ENCODE results near the gene CRISPLD2. TPM values are rescaled to one million over a fixed set of nuclear protein-coding genes. Genes with fewer than 3 reads are reported as not detected.

The CRISPLD2 gene
- total and polyA plus RNA-seq, 2 donors (not counting 1 experiment from before 2014, with no cell fraction given), result 37.0 to 96.2 TPM

DNA sequence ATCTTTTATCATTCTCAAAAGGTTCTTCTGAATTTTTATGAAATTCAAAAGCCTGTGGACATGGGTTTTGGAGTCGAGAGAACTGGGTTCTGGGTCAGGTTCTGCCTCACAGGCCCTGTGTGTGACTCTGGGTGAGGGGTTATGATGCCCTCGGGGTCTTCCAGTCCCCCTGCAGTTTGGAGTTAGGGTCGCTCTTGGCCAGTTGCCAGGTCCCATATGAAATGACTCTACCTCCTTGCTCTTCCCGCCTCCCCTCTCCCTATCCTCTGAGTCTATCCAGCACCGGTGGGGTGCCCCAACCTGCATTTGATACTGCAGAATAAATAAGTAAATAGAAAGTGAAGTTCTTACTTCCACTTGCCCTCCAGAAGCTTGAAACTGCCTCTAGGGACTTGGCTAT is 137.4 kb downstream of the CRISPLD2 start:
- peaks cover 2% of the 10 kb centered on the region for H3K27me3 ChIP-seq (ENCODE audit: control insufficient read depth, insufficient read depth, low read length)
- no peaks in the 10 kb centered on the region for H3K79me2 ChIP-seq (ENCODE audit: control insufficient read depth, insufficient read depth, low read length)
- no peak overlapping the region for H3K27ac ChIP-seq (ENCODE audit: insufficient read depth, low read length)
- no peak overlapping the region for H3K4me3 ChIP-seq (replicated peaks in 1 of 4; ENCODE audit: control extremely low read depth in 1 of 4, insufficient read depth in 1 of 4, low read depth in 3 of 4, low read length in 4 of 4)
- no peak overlapping the region for H3K9ac ChIP-seq (ENCODE audit: insufficient read depth, low read length)
- no peaks in the 10 kb centered on the region for H3K9me3 ChIP-seq (ENCODE audit: control insufficient read depth, insufficient read depth, low read depth, low read length)
- H4K20me1 ChIP-seq (ENCODE audit: control insufficient read depth, extremely low read depth, insufficient read depth, low read length), result no peaks in the 10 kb centered on the region
- TF ChIP-seq, protein P1, sequence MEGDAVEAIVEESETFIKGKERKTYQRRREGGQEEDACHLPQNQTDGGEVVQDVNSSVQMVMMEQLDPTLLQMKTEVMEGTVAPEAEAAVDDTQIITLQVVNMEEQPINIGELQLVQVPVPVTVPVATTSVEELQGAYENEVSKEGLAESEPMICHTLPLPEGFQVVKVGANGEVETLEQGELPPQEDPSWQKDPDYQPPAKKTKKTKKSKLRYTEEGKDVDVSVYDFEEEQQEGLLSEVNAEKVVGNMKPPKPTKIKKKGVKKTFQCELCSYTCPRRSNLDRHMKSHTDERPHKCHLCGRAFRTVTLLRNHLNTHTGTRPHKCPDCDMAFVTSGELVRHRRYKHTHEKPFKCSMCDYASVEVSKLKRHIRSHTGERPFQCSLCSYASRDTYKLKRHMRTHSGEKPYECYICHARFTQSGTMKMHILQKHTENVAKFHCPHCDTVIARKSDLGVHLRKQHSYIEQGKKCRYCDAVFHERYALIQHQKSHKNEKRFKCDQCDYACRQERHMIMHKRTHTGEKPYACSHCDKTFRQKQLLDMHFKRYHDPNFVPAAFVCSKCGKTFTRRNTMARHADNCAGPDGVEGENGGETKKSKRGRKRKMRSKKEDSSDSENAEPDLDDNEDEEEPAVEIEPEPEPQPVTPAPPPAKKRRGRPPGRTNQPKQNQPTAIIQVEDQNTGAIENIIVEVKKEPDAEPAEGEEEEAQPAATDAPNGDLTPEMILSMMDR (conservative IDR thresholded peaks at IDR 0.05 in 1 of 2, IDR thresholded peaks at IDR 0.05 in 1 of 2; ENCODE audit: low read depth in 1 of 2, low read length in 2 of 2), result no peak
- no peak for TF ChIP-seq EZH2 (IDR thresholded peaks at IDR 0.05; ENCODE audit: low read length, missing control alignments)
- H3K4me2 ChIP-seq (ENCODE audit: extremely low read depth, insufficient read depth, low read length), result no peak overlapping the region
- H2AFZ ChIP-seq (ENCODE audit: low read length), result no peak overlapping the region
- no peaks in the 10 kb centered on the region for H3K36me3 ChIP-seq (ENCODE audit: control insufficient read depth, insufficient read depth, low read length)
- DNase-seq (ENCODE audit: low read depth in 2 of 2), result no peak
- H3K4me1 ChIP-seq (ENCODE audit: control insufficient read depth, extremely low read depth, insufficient read depth, low read length), result no peaks in the 10 kb centered on the region

DNA sequence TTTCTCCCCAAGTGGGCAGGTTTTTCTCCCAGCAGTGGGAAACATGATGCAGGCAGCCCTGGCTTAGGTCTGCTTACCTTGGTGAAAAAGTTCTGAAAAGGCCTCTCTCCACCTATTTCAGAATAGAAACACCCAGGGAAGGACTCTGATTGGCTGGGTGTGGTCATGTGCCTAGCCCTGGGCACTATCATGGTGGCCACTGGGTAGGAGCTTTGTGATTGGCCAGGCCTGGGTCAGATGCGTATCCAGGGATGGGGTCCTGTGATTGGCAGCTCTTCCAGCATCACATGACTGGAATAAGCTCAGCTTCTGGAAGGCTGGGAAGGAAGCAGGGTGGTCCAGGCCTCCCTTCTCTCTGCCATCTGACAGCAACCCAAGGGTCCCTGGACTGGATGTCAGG is 138.0 kb downstream of the CRISPLD2 start:
- no peaks in the 10 kb centered on the region for H3K36me3 ChIP-seq (ENCODE audit: control insufficient read depth, insufficient read depth, low read length)
- no peak overlapping the region for H3K9ac ChIP-seq (ENCODE audit: insufficient read depth, low read length)
- H3K4me3 ChIP-seq (replicated peaks in 1 of 4; ENCODE audit: control extremely low read depth in 1 of 4, insufficient read depth in 1 of 4, low read depth in 3 of 4, low read length in 4 of 4), result no peak overlapping the region
- no peak overlapping the region for H3K4me2 ChIP-seq (ENCODE audit: extremely low read depth, insufficient read depth, low read length)
- H3K79me2 ChIP-seq (ENCODE audit: control insufficient read depth, insufficient read depth, low read length), result no peaks in the 10 kb centered on the region
- DNase-seq (ENCODE audit: low read depth in 2 of 2), result no peak
- H2AFZ ChIP-seq (ENCODE audit: low read length), result no peak overlapping the region
- TF ChIP-seq EZH2 (IDR thresholded peaks at IDR 0.05; ENCODE audit: low read length, missing control alignments), result no peak
- TF ChIP-seq, protein P1 (conservative IDR thresholded peaks at IDR 0.05 in 1 of 2, IDR thresholded peaks at IDR 0.05 in 1 of 2; ENCODE audit: low read depth in 1 of 2, low read length in 2 of 2), result no peak
- H4K20me1 ChIP-seq (ENCODE audit: control insufficient read depth, extremely low read depth, insufficient read depth, low read length), result no peaks in the 10 kb centered on the region
- H3K27me3 ChIP-seq (ENCODE audit: control insufficient read depth, insufficient read depth, low read length), result peaks cover 2% of the 10 kb centered on the region
- H3K27ac ChIP-seq (ENCODE audit: insufficient read depth, low read length), result no peak overlapping the region
- no peaks in the 10 kb centered on the region for H3K9me3 ChIP-seq (ENCODE audit: control insufficient read depth, insufficient read depth, low read depth, low read length)
- no peaks in the 10 kb centered on the region for H3K4me1 ChIP-seq (ENCODE audit: control insufficient read depth, extremely low read depth, insufficient read depth, low read length)

Other genes with a start within 250 kb of the CRISPLD2 start
- gene COTL1, start 201.9 kb upstream of the CRISPLD2 start, total RNA-seq, result 64.5 and 103 TPM in 2 replicates
- gene COTL1, start 201.9 kb upstream of the CRISPLD2 start, polyA plus RNA-seq, result 192 and 311 TPM in 2 replicates
- gene KLHL36, start 171.5 kb upstream of the CRISPLD2 start, total RNA-seq, result 71.9 and 83.1 TPM in 2 replicates
- gene KLHL36, start 171.5 kb upstream of the CRISPLD2 start, polyA plus RNA-seq, result 26.6 and 29.7 TPM in 2 replicates
- gene USP10, start 120.0 kb upstream of the CRISPLD2 start, total RNA-seq, result 31.8 and 48.6 TPM in 2 replicates
- gene USP10, start 120.0 kb upstream of the CRISPLD2 start, polyA plus RNA-seq, result 59.1 and 70.2 TPM in 2 replicates
- gene ZDHHC7, start 191.6 kb downstream of the CRISPLD2 start, total RNA-seq, result 88.6 and 135 TPM in 2 replicates
- 86.2 and 96.4 TPM in 2 replicates for gene ZDHHC7, start 191.6 kb downstream of the CRISPLD2 start, polyA plus RNA-seq
- 19.5 and 22.3 TPM in 2 replicates for gene KIAA0513, start 207.8 kb downstream of the CRISPLD2 start, total RNA-seq
- gene KIAA0513, start 207.8 kb downstream of the CRISPLD2 start, polyA plus RNA-seq, result 11.7 and 13.8 TPM in 2 replicates